Measurements from ENCODE around the gene DAPK1. TPM values are rescaled to one million over a fixed set of nuclear protein-coding genes. Genes with fewer than 3 reads are reported as not detected.

DAPK1 gene
- polyA plus RNA-seq, 10 donors = 15.9 to 26.7 (median 21.2) TPM

DNA sequence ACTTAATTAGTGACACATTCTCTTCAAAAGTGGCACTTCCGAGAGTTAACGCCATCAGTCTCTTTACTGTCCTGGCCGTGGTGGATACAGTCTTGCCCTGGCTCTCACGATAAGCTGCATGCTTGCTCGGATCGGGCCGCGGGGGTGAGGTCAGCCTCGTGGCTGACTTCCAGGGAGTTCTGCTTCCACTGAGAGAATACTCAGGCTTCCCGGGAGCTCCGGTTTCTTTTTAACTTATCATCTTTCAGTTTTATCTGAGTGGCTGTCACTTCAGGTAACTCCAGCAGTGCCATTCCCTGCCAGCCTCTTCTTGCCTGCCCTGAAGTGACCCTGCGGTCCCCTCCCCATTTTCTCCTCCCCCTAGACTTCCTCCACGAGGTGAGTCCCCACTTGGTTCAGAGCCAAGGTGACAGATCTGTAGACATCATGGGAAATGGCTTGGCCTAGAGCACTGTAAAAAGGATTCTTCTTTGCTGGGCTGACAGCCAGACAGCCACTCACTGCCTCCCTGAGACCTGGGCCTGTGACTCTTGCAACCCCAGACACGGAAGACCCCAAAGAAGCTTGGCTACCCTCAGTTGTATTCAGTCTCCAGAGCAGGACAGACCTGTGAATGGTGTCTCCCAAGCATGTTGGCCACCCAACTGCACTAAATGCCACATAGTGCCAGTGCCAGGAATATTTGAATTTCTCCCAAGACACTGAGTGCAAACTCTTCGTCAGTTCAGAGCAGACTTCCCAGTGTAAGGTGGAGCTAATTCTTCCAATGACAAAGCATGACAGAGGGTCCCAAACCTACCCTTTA lies 95.1 kb downstream of the DAPK1 start:
- DNase-seq = peak; percentile 33 to 84 (median 74)

DNA sequence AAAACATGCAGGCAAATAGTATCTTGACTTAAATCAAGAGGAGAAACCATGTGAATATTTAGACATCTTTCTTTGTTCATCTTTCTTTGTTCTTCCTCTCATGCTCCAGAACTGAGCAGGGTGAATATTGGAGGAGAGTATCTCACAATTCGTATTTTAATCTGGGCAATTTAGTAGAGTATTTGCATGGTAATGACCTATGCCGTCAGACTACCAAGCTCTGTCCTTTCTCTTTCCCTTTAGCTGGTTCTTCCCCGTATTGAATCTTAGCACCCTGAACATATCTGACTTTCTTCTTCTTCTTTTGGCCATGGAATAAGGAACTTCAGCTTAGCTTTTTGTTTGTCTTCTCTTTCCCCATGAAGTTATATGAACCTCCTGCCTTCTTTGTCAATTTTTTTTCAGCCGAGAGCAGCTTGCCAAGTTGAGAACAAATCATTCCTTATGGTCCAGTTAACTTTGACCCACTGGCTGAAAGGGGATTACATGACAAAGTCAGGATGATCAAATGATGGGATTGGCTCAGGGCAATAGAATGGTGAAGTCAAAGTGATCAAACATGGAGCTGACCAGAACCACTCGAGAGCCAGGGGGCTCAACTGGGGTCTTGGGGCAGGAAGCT lies 95.8 kb downstream of the DAPK1 start:
- no peak for DNase-seq

DNA sequence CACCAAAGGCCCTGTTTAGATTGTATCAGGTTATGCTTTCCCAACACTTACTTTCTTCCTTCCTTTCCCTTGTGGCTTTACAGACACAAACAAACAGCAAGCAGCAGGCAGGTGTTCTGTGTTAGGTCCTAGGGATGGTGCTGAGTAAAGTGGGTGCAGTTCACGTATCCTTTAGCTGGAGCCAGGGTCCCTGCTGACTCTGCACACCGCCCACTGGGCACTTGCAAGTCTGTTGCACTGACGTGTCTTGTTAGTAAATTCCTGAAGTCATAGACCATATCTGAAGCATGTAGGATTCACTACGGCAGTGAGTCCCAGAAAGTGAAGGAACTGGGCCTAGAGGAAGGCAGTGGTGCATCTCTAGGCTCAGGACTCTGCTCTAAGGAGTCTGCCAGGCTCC lies 96.5 kb downstream of the DAPK1 start:
- DNase-seq = no peak

DNA sequence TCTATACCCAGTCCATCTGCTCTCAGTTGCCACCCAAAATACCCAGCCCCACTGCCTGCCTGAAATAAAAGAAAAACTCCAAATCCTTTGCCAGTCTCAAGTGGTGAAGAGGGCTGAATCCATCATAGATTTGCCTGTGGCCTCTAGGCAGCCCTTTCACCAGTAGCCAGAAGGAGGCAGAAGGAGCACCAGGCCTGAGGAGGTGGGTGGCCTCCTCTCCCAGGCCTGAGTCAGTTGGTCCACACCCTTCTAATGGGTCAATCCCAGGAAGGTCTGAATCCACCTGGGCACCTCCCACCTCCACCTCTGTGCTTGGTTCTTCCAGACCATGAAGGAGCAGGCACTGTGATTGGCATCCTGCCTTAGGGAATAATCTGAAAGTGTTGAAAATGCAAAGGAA lies 97.0 kb downstream of the DAPK1 start:
- no peak for DNase-seq

DNA sequence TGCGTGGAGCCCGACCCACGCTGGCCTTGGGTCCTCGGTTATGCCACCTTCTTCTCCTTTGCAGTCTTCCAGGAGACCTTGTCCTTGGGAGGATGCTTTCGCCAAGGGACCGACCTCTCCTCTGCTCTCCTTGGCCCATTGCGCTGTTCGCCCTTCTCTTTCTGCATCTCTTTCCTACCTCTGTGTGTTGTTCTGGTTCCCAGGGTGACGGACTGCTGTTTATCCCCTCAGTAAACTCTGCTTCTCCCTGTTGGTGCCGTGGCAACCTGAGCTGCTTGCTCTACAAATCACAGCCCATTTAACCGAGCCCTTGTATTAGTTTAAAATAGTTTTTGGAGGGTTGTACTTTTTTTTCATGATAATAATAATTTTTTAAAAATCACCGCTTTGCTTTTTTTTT lies 97.9 kb downstream of the DAPK1 start:
- peak in 2 of 3 donors; percentile 38 to 69 for DNase-seq

DNA sequence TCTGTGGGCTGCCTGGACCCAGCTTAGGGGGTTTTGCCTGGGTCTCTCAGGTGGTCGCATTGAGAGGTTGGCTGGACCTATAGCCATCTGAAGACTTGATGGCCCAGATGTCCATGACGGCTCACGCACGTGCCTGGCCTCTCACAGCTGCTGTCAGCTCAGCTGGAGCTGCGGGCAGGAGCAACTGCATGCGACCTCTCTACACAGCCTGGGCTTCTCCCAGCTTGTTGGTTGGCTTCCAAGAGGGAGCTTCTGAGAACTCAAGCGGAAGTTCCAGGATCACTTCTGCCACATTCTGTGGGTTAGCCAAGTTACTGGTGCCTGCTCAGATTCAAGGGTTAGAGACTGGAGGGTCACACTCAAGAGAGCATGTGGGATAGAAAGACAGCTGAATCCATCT lies 99.2 kb downstream of the DAPK1 start:
- DNase-seq = peak; percentile 48 to 67 (median 56)

DNA sequence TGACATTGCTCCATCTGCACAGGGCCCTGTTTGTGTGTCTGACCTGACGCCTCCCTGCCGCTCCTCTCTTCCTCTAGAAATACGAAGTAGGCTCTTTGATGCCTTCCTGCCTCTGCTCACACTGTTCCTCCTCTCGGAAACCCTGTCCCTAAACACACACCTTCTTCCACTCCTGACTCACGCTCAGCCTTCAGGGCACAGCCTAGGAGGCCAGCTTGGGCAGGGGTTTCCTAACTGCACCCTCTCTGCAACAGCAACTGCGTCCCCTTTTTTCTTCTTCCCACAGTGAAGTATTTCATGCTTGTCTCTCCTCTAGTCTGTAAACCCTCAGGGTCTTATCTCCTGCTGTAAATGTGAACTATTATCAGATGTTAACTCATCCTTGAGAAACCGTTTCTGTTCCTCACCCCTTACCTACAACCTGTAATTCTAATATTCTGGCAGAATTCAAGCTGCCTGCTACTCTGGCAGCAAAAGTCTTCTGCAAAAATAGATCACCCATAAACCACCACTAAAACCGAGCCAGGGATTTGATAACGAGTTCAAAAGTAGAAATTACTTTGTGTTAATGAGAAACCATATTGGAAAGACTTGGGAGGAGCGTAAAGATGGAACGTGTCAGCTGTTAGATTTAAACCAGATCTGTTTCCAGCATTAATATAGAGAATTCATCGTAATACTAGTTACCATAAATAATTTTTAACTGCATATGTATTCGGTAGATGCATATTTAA lies 100.2 kb downstream of the DAPK1 start:
- DNase-seq = no peak

DNA sequence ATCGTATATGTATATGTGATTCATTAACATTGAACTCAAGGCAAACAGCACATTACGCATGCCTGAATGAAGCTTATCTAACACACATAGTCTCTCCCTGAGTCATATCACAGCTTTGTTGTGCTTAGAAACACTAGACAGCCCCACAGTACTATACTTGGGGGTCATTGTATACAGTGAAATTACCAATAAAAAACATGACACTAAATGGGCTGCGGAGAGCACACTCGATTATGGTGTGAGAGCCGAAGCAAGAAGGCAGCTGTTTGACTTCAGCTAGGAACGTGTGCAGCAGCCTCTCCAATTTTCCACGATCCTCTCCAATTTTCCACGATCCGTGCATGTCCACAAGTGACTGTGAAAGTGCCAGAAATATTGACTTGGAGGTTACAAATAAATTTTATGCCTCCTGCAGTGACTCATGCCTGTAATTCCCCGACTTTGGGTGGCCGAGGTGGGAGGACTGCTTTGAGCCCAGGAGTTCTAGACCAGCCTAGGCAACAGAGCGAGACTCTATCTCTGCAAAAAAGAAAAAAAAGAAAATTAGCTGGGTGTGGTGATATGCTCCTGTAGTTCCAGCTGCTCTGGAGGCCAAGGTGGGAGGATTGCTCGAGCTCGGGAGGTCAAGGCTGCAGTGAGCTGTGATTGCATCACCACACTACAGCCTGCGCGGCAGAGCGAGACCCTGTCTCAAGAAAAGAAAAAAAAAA lies 102.4 kb downstream of the DAPK1 start:
- peak; percentile 80 to 92 (median 89) for DNase-seq

DNA sequence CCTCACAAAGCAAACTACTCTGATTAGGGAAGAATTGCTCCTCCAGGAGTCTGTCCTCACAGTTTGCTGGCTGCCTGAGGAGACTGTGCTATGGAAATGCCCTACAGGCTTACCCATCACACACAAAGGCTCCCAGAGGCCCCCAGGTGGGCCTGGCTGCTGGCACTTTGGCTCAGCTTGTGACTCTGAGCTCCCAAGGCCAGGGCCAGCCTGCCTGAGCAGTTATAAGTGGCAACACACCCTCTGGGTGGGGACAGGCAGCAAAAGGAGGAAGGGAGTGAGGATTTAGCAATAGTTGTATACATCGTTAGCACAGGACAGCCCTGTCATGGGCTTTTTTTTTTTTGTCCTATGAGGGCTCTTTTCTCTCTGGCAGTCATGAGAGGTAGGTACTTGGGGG lies 103.5 kb downstream of the DAPK1 start:
- no peak for DNase-seq

DNA sequence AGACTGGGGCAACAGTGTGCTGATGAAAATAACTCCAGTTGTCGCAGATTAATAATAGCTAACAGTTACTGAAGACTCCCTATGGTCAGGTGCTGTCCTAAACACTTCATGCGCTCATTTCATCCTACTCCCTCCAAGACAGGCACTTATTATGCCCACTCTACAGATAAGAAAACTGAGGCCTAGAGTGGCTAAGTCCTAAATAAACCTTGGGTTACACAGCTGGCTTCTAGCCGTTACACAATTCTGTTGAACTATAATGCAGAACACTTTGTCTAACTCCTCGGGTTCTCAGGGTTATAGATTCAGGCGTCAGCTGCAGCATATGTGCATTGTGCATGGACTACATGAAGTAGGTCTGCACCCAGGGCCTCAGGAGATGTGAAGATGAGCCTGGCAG lies 103.9 kb downstream of the DAPK1 start:
- no peak for DNase-seq

DNA sequence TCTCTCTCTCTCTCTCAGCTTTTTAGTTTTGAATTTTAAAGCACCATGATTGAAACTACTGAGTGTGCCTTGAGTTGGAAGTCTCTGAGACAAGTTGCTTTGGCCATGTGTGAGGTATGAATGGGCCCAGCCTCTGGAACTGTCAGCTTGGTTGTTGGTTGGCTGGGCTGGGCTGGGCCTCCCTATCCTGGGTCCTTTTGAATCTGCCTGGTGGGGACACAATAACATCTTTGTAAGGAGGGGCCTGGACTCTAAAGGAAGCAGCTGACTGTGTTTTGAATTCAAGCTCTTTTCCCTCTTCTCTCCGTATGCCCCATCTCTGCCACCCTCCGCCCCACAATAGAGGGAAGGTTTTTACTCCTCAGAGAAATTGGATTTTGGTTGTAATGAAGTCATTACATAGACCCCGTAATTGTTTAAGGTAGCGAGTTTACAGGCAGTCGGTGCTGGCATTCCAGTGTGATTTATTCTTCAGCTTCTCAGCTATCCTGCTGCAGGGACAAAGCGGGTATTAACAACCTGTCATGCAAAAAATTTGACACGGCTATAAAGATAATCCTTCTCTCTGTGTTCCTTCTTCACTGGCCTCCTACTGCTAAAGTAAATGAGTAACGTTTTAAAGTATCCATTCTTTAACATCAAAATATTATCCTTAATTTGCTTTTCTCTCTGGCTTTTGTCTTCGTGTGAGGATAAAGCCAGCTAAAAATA lies 105.4 kb downstream of the DAPK1 start:
- no peak for DNase-seq

DNA sequence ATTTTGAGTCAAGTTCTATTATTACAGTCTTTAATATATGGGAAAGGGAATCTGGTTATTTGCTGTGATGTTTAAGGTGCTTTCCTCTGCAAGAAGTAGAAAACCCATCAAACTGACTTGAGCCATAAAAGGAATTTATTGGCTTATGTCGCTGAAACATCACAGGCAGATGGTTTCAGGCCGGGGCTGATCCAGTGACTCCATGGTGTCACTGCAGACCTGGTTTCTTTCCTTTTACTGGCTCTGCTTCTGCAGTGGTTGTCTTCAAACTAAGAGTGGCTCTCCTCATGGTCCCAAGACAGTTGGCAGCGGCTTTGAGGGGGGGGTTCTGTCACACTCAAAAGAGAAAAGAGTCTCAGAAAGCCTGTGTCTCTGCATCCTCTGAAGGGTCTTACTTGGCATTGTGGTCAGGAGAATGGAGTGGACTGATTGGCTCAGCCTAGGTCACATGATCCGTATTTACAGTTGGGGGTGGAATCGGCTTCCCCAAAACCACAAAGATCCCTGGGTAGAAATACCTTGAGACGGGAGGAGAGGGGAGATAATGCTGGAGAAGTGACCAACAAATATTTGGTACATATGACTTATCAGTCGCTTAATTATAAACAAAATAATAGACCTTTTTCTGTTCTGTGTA lies 106.3 kb downstream of the DAPK1 start:
- DNase-seq = no peak

DNA sequence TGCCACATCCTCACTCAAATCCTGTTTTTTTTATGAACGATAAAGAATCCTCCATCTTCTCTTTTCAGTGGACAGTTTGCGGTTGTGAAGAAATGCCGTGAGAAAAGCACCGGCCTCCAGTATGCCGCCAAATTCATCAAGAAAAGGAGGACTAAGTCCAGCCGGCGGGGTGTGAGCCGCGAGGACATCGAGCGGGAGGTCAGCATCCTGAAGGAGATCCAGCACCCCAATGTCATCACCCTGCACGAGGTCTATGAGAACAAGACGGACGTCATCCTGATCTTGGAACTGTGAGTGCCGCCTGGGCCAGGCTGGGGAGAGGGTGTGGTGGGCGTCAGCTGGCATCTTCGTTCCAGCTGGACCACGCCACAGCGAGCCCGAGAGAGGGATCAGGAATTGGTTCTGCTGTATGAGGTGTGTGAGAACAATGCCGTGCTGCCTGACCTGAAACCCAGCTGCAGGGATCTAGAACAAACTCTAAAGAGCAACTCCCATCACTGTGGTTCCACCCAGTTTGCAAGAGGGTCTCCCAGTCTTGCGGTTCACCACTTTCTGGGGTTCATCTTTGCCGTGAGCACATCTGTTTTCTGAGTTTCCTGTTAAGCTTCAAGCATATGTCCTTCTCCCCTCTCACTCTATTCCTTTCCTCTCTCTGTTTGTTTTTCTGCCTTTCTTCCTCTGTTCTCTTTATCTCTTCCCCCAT lies 107.4 kb downstream of the DAPK1 start:
- DNase-seq = no peak

DNA sequence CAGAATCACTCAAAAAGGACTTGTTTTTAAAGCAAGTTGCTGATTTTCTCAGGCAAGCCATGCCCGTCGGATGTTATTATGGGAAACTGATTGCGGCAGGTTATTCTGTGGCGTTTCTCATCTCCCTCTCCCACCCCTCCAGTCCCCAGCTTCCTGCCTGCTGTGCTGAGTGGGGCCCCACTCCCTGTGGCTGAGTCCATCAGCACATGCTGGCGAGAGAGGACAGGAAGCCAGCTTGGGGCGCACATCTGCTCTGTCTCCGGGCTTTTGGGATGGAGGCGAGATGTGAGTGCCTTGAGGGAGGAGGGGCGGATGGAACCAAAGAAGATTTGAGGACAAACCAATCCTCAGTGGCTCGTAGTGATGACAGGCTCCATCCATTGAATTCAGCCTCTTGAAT lies 108.0 kb downstream of the DAPK1 start:
- DNase-seq = no peak

DNA sequence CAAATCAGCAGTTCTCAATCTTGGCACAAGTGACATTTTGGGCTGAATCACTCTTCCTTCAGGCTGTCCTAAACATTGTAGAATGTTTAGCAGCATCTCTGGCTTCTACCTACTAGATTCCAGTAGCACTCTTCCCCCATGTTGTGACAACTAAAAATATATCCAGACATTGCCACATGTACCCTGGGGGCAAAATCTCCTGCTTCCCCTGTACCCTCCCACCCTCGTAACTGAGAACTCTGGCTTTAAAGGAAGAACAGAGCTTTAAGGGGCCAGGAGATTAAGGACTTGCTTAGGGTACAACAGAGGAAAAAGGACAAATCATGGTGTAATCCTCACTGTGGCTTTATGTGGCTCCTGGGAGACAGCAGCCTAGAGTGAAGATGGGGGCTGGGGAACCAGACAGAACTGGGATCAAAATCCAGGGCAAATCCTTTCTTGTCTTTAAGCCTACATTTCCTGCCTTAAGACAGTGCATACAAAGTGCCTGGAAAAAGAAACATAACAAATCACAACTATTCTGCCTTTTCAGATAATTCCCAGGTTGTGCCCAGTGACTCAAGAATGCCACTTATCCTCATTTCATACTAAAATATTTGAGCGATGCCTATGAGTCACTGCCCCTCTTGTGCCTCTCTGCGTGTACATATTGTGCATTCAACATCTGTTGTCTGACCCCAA lies 109.3 kb downstream of the DAPK1 start:
- DNase-seq = peak in 1 of 3 donors; percentile 28

DNA sequence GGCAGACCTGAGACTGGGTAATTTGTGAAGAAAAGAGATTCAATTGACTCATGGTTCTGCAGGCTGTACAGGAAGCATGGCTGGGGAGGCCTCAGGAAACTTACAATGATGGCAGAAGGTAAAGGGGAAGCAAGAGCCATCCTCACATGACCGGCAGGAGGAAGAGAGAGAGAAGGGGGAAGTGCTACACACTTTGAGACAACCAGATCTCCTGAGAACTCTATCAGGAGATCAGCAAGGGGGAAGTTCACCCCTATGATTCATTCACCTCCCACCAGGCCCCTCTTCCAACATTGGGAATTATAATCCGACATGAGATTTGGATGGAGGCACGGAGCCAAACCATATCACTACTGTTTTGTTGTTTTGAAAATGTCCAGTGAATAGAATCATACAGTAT lies 110.2 kb downstream of the DAPK1 start:
- DNase-seq = no peak

DNA sequence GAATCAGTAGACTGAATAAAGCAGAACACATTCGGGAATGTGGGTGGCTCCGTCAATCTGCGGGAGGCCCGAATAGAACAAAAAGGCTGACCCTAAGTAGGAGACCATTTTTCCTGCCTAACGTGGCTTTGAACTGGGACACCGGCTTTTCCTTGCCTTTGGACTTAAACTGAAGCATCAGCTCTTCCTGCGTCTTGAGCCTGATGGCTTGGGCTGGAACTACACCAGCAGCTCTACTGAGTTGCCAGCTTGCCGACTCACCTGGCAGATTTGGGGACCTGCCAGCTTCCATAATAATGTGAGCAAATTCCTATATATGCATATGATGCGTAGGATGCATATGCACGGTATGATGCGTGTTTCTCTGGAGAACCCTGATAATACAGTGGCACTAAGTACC lies 111.3 kb downstream of the DAPK1 start:
- DNase-seq = no peak

DNA sequence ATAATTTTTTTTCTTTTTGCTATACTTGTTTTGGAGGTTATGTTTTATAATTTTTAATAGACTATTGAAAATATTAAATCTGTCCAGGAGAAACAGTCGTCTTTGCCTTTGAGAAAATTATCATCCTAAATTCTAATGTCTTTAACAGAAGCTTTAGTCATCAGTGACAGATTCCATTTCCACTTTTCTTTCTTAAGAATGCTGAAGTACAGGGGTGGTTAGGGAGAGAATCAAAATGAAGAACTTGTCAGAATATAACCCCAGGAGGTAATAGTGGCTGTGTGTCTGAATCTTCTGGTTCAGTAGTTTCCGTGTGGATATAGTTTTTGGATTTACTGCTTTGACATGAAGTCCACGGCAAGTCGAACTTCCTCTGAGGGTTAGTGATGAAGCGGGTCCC lies 111.8 kb downstream of the DAPK1 start:
- DNase-seq = no peak
